Measurements from ENCODE around the gene SH3RF3. TPM values are rescaled to one million over a fixed set of nuclear protein-coding genes. Genes with fewer than 3 reads are reported as not detected.

The SH3RF3 gene
- total RNA-seq, 1 experiment from 2014 or later: not detected

GRCh38 chr2:109331896-109332848 lies 203.2 kb downstream of the SH3RF3 start:
- TF ChIP-seq EGR1 (IDR thresholded peaks at IDR 0.05; ENCODE audit: low read depth) (peak; percentile 73), MAX (IDR thresholded peaks at IDR 0.05) (no peak), TCF7L2 (IDR thresholded peaks at IDR 0.05; ENCODE audit: borderline replicate concordance, extremely low read depth, insufficient read depth, insufficient read length) (no peak), YY1 (IDR thresholded peaks at IDR 0.05; ENCODE audit: extremely low read depth, insufficient replicate concordance, low read depth, low read length) (no peak), ELF1 (IDR thresholded peaks at IDR 0.05; ENCODE audit: borderline replicate concordance, low read depth) (no peak), ZFX (IDR thresholded peaks at IDR 0.05) (no peak), JUND (IDR thresholded peaks at IDR 0.05) (peak; percentile 78), CBX3 (IDR thresholded peaks at IDR 0.05; ENCODE audit: low read depth) (peak; percentile 24; the same call in 1 of the 2 replicates), ZBTB33 (IDR thresholded peaks at IDR 0.05; ENCODE audit: extremely low read depth, insufficient replicate concordance, low read length) (no peak), EZH2phosphoT487 (IDR thresholded peaks at IDR 0.05; ENCODE audit: borderline replicate concordance) (no peak), RAD21 (IDR thresholded peaks at IDR 0.05; ENCODE audit: low read depth) (no peak), FOSL1 (IDR thresholded peaks at IDR 0.05; ENCODE audit: low read depth) (peak; percentile 77), CEBPB (IDR thresholded peaks at IDR 0.05; ENCODE audit: low read depth) (no peak), CTCF (IDR thresholded peaks at IDR 0.05 in 2 of 3, conservative IDR thresholded peaks at IDR 0.05 in 1 of 3; ENCODE audit: borderline replicate concordance in 1 of 3, insufficient read depth in 1 of 3, low read depth in 2 of 3, low read length in 2 of 3) (no peak), POLR2A (IDR thresholded peaks at IDR 0.05; ENCODE audit: borderline replicate concordance, extremely low read depth, insufficient read depth, insufficient read length) (no peak), REST (IDR thresholded peaks at IDR 0.05; ENCODE audit: low read depth) (no peak)
- Histone ChIP-seq H4K20me1 (ENCODE audit: insufficient read depth) (no peaks in the 10 kb centered on the region), H3K9ac (ENCODE audit: low read length) (no peak overlapping the region), H3K9me2 (ENCODE audit: insufficient read depth) (no peaks in the 10 kb centered on the region), H2AFZ (ENCODE audit: low read depth, low read length, poor library complexity, severe bottlenecking) (peak overlapping the region; percentile 79), H3K4me3 (replicated peaks in 1 of 2; ENCODE audit: low read depth in 1 of 2, low read length in 2 of 2) (peak overlapping the region; percentile 15 to 41; a peak in 3 of 4 replicates), H3K36me3 (ENCODE audit: control insufficient read depth in 1 of 2, insufficient read depth in 2 of 2, low read length in 2 of 2) (no peaks in the 10 kb centered on the region), H3K27me3 (ENCODE audit: insufficient read depth, low read length) (no peaks in the 10 kb centered on the region), H3K79me2 (ENCODE audit: insufficient read depth, low read length) (no peaks in the 10 kb centered on the region), H3K4me2 (ENCODE audit: low read length) (peak overlapping the region; percentile 80), H3K9me3 (ENCODE audit: control insufficient read depth in 1 of 2, insufficient read depth in 1 of 2, low read depth in 1 of 2, low read length in 2 of 2) (peaks cover 0 to 6% of the 10 kb centered on the region in 2 experiments; a peak in 1 of 4 replicates), H3K27ac (ENCODE audit: low read depth, low read length) (peak overlapping the region; percentile 1; the same call in 1 of the 2 replicates), H3K4me1 (ENCODE audit: control insufficient read depth in 1 of 2, insufficient read depth in 2 of 2, low read length in 2 of 2) (peaks cover 14 to 22% of the 10 kb centered on the region in 2 experiments; a peak in 3 of 4 replicates)
- DNase-seq (ENCODE audit: low read depth, low spot score): peak; percentile 36
- ATAC-seq: peak; percentile 93
- no TSS peak for BruUV-seq (replicated peaks)
- RAD21 ChIA-PET (ENCODE audit: low non-redundant PET in 1 of 2, low total read pairs in 2 of 2, uncharacterized antibody in 2 of 2, unreplicated experiment in 2 of 2): no interaction called here
- CTCF ChIA-PET: interaction anchor here (1.3 to 1.5 kb wide), 2 partner anchors 9 to 19 kb away, joined by 3 to 5 read pairs; no protein-coding TSS in a partner anchor
- intact Hi-C loops (cut with micrococcal nuclease): no loop called here
- POLR2A ChIA-PET: interaction anchor here (1.4 kb wide), 1 partner anchor 10 kb away, joined by 4 read pairs; no protein-coding TSS in a partner anchor

Data from HCT116 (cell line).